ENCODE measurements around the gene IFITM10. TPM values are rescaled to one million over a fixed set of nuclear protein-coding genes. Genes with fewer than 3 reads are reported as not detected.

The IFITM10 gene
- total RNA-seq, 1 experiment from 2014 or later, result 0.18 TPM

- no peak for DNase-seq
- Histone ChIP-seq H3K27ac (no peak overlapping the region), H3K9me3 (replicated peaks) (no peaks in the 10 kb centered on the region), H3K4me3 (no peak overlapping the region), H3K36me3 (no peaks in the 10 kb centered on the region), H3K27me3 (peaks cover 4% of the 10 kb centered on the region; the same call in 1 of the 2 replicates), H3K4me1 (no peaks in the 10 kb centered on the region)
These were observed 32.6 kb downstream of the IFITM10 start for GRCh38 chr11:1717745-1718144.

GRCh38 chr11:1714908-1715885, 35.2 kb downstream of the IFITM10 start:
- Histone ChIP-seq H3K36me3 (no peaks in the 10 kb centered on the region), H3K27ac (no peak overlapping the region), H3K4me1 (no peaks in the 10 kb centered on the region), H3K27me3 (peaks cover 4% of the 10 kb centered on the region; the same call in 1 of the 2 replicates), H3K4me3 (no peak overlapping the region), H3K9me3 (replicated peaks) (no peaks in the 10 kb centered on the region)
- no peak for DNase-seq

- DNase-seq, result no peak
- no peaks in the 10 kb centered on the region for H3K36me3 ChIP-seq
- no peak overlapping the region for H3K4me3 ChIP-seq
- H3K27me3 ChIP-seq, result 0 out of 2 replicates have a peak, but pooled peaks cover 3% of the 10 kb centered on the region
- H3K9me3 ChIP-seq (replicated peaks), result no peaks in the 10 kb centered on the region
- peaks cover 8% of the 10 kb centered on the region for H3K4me1 ChIP-seq
- no peak overlapping the region for H3K27ac ChIP-seq
These were observed 41.7 kb downstream of the IFITM10 start for GRCh38 chr11:1708716-1709115.

GRCh38 chr11:1707751-1708150, 42.6 kb downstream of the IFITM10 start:
- Histone ChIP-seq H3K4me1 (peaks cover 8% of the 10 kb centered on the region), H3K9me3 (replicated peaks) (no peaks in the 10 kb centered on the region)
- DNase-seq, result no peak

GRCh38 chr11:1706634-1707400, 43.6 kb downstream of the IFITM10 start:
- Histone ChIP-seq H3K27me3 (0 out of 2 replicates have a peak, but pooled peaks cover 3% of the 10 kb centered on the region), H3K9me3 (replicated peaks) (no peaks in the 10 kb centered on the region), H3K4me1 (peaks cover 8% of the 10 kb centered on the region), H3K4me3 (no peak overlapping the region), H3K36me3 (no peaks in the 10 kb centered on the region), H3K27ac (no peak overlapping the region)
- DNase-seq, result no peak

More at GRCh38 chr11:1707751-1708150, 42.6 kb downstream of the IFITM10 start:
- 0 out of 2 replicates have a peak, but pooled peaks cover 3% of the 10 kb centered on the region for H3K27me3 ChIP-seq
- H3K27ac ChIP-seq, result no peak overlapping the region
- no peak overlapping the region for H3K4me3 ChIP-seq
- H3K36me3 ChIP-seq, result no peaks in the 10 kb centered on the region

- peak; percentile 47 to 67 for DNase-seq
- Histone ChIP-seq H3K4me3 (no peak overlapping the region), H3K4me1 (peaks cover 8% of the 10 kb centered on the region), H3K27ac (no peak overlapping the region), H3K27me3 (0 out of 2 replicates have a peak, but pooled peaks cover 3% of the 10 kb centered on the region), H3K9me3 (replicated peaks) (no peaks in the 10 kb centered on the region), H3K36me3 (no peaks in the 10 kb centered on the region)
These were observed 45.0 kb downstream of the IFITM10 start for GRCh38 chr11:1705126-1706052.

GRCh38 chr11:1703146-1703545, 47.2 kb downstream of the IFITM10 start:
- no peak overlapping the region for H3K27ac ChIP-seq
- H3K27me3 ChIP-seq, result 0 out of 2 replicates have a peak, but pooled peaks cover 3% of the 10 kb centered on the region
- H3K4me3 ChIP-seq, result no peak overlapping the region
- no peaks in the 10 kb centered on the region for H3K36me3 ChIP-seq
- no peaks in the 10 kb centered on the region for H3K9me3 ChIP-seq (replicated peaks)
- peaks cover 8% of the 10 kb centered on the region for H3K4me1 ChIP-seq
- no peak for DNase-seq

GRCh38 chr11:1702506-1702905, 47.9 kb downstream of the IFITM10 start:
- no peaks in the 10 kb centered on the region for H3K27me3 ChIP-seq
- peaks cover 8% of the 10 kb centered on the region for H3K4me1 ChIP-seq
- H3K9me3 ChIP-seq (replicated peaks), result no peaks in the 10 kb centered on the region
- no peak for DNase-seq
- no peaks in the 10 kb centered on the region for H3K36me3 ChIP-seq
- H3K4me3 ChIP-seq, result no peak overlapping the region
- H3K27ac ChIP-seq, result no peak overlapping the region

- no peak overlapping the region for H3K27ac ChIP-seq
- no peaks in the 10 kb centered on the region for H3K27me3 ChIP-seq
- peaks cover 8% of the 10 kb centered on the region for H3K4me1 ChIP-seq
- H3K9me3 ChIP-seq (replicated peaks), result no peaks in the 10 kb centered on the region
- no peaks in the 10 kb centered on the region for H3K36me3 ChIP-seq
- H3K4me3 ChIP-seq, result no peak overlapping the region
- DNase-seq, result no peak
These were observed 49.1 kb downstream of the IFITM10 start for GRCh38 chr11:1701091-1701807.

GRCh38 chr11:1699771-1700170, 50.6 kb downstream of the IFITM10 start:
- no peaks in the 10 kb centered on the region for H3K27me3 ChIP-seq

GRCh38 chr11:1696608-1697570, 53.5 kb downstream of the IFITM10 start, which contains the start of gene KRTAP5-6:
TSS of gene KRTAP5-6 (plus strand) at chr11:1697195. CDS start at chr11:1697246, 51 bp downstream.
- peaks cover 10% of the 10 kb centered on the region for H3K4me1 ChIP-seq
- H3K4me3 ChIP-seq, result no peak within 1 kb of the TSS
- no peak for DNase-seq
- H3K36me3 ChIP-seq, result no peaks in the 10 kb centered on the region
- H3K27me3 ChIP-seq, result no peaks in the 10 kb centered on the region
- no peak within 1 kb of the TSS for H3K27ac ChIP-seq
- H3K9me3 ChIP-seq (replicated peaks), result no peaks in the 10 kb centered on the region

More at GRCh38 chr11:1699771-1700170, 50.6 kb downstream of the IFITM10 start:
- H3K27ac ChIP-seq, result no peak overlapping the region
- H3K36me3 ChIP-seq, result no peaks in the 10 kb centered on the region
- H3K4me1 ChIP-seq, result no peaks in the 10 kb centered on the region
- no peaks in the 10 kb centered on the region for H3K9me3 ChIP-seq (replicated peaks)
- H3K4me3 ChIP-seq, result no peak overlapping the region
- DNase-seq, result no peak

GRCh38 chr11:1695548-1696108, 54.8 kb downstream of the IFITM10 start:
- Histone ChIP-seq H3K4me3 (no peak overlapping the region), H3K36me3 (no peaks in the 10 kb centered on the region), H3K9me3 (replicated peaks) (no peaks in the 10 kb centered on the region), H3K27me3 (peaks cover 3% of the 10 kb centered on the region; the same call in 1 of the 2 replicates), H3K27ac (no peak overlapping the region), H3K4me1 (peaks cover 10% of the 10 kb centered on the region)
- DNase-seq, result no peak
